GM19351 (cell line): ENCODE data around the gene HOXB1.
"Not testable (repeated sequence)": the region's sequence is repeated elsewhere in the genome, so short reads cannot be mapped to it uniquely, and the experiment has no call there.

Experiments used
- ATAC-seq: cut with Tn5 transposase; IDR thresholded peaks from one replicate; pipeline ENCODE4 v1.9.1; 2021; ENCODE audit warnings: mild to moderate bottlenecking, moderate library complexity; ENCODE audit not compliant: unreplicated experiment

Gene HOXB1

DNA sequence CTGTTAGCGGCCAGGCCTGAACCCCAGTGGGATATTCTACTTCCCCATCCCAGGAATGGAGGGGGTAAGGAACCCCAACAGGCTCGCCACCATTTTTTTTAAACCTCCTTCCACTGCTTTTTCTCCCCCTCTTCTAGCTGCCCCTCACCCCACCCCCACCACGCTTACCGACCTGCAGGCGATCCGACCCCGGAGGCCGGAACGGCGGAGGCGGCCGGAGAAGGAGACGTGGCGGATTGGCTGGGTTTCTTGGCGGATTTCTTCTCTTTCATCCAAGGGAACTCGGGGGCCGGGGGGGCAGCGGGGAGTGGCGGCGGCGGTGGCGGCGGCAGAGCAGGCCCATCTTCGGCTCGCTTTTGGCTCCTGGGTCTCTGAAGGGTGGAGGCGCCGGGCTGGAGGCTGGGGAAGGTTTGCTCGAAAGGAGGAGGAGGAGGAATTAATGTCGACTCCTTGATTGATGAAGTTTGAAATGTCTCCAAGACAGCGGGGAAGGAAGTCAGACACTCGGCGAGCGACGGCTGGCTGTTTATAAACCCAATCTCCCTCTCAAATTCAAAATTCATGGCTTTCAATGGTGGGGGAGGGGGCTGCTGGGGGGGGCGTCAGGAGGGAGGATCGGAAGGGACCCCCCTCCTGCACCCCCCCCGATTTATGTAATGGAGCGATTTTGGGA is 13.7 kb upstream of the HOXB1 start:
- ATAC-seq = no peak

DNA sequence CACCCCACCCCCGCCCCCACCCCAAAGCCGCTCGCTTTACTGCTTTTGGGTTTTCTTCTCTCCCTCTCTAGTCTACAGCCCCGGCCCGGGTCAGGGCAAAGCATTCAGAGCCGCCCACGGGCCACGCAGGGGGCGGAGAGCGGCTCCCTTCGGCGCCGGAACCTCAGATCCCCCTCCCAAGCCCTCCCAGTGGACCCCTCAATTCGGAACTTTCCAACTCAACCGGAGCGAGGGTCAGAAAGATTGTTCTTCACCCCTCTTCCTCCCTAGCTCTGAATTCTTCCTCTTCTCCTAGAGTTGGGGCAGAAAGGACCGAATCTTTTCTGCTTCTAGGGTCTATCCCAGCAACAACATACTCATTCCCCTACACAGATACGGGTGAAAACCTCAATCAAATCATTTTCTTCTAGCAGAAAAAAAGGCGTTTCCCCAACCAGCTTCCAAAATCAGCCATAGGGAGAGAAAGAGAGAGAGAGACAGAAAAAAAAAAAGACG is 13.1 kb upstream of the HOXB1 start:
- no peak for ATAC-seq

- ATAC-seq = no peak
Observed at GRCh38 chr17:48543107-48543853, 12.5 kb upstream of the HOXB1 start.

- no peak for ATAC-seq
Observed at GRCh38 chr17:48542698-48543106, 11.9 kb upstream of the HOXB1 start.

DNA sequence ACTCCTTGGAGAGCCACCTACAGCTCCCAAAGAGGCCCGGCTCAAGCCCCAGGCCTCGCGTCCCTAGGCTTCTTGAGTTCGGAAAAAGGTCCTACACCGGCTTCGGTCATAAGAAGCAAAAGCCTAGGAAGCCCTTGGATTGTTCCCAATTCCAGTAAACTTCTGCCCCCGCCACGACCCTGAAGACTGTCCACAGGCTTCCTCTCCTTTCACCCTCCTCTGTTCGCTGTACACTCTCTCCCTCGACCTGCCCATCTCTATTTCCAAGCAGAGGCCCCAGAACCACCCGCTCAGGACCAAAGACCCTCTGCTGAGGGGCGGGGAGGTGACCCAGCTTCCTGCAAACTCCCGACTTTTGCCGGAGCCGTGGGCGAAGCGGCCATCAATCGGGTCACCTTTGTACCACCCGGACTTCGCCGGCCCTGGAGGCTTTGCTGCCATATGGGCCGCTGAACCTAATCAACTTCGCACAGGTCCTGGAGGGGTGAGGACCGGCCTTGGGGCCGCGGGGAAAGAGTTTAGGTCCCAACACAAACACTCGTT is 11.4 kb upstream of the HOXB1 start:
- ATAC-seq = no peak

DNA sequence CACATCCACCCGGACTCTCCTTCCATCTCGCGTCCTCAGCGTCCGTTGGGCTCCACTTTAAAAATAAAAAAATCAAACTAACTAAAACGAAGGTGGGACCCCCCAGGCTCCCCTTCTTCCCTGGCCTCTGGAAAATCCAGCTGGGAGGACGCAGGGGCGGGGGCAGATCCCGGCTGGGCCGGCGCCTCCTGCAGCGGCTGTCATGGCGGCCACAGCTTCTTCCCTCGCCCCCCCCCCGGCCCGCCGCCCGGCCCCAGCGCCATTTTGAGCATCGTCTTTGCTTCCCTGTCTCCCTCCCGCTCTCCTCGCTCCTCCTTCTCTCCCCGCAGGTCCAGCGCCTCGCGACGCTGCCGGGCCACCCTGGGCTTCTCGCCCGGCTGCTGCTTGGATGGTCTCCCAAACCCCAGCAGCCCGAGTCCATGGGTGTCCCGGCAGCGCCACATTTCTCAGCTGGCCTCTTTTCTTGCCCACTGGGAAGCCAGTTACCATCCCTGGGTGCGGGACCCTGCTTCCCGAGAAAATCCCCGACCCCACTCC is 10.8 kb upstream of the HOXB1 start:
- no peak for ATAC-seq

GRCh38 chr17:48541036-48541576 is 10.3 kb upstream of the HOXB1 start:
- ATAC-seq = no peak

GRCh38 chr17:48540213-48540612 is 9.4 kb upstream of the HOXB1 start:
- no peak for ATAC-seq

DNA sequence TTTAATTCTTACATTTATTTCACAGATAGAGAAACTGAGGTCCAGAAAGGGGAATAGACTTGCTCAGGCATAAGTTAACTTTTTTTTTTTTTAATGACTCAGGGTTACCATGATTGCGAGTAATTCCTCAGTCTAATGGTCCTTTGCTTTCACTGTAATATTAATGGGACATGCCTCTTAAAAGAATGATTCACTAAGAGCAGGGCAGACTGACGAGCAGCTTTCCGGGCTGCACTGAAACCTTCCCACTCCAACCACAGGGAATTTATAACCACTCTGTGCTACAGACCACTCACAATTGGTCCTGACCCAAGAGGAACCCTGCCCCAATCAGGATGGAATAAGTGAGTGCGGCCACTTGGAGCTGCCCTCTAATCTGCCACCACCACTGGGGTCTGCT is 8.4 kb upstream of the HOXB1 start:
- no peak for ATAC-seq

GRCh38 chr17:48537316-48537715 is 6.5 kb upstream of the HOXB1 start:
- ATAC-seq = no peak

- not testable (repeated sequence) for ATAC-seq
Observed at GRCh38 chr17:48535793-48536559, 5.2 kb upstream of the HOXB1 start.

- ATAC-seq = no peak
Observed at GRCh38 chr17:48532261-48532660, 1.4 kb upstream of the HOXB1 start.

DNA sequence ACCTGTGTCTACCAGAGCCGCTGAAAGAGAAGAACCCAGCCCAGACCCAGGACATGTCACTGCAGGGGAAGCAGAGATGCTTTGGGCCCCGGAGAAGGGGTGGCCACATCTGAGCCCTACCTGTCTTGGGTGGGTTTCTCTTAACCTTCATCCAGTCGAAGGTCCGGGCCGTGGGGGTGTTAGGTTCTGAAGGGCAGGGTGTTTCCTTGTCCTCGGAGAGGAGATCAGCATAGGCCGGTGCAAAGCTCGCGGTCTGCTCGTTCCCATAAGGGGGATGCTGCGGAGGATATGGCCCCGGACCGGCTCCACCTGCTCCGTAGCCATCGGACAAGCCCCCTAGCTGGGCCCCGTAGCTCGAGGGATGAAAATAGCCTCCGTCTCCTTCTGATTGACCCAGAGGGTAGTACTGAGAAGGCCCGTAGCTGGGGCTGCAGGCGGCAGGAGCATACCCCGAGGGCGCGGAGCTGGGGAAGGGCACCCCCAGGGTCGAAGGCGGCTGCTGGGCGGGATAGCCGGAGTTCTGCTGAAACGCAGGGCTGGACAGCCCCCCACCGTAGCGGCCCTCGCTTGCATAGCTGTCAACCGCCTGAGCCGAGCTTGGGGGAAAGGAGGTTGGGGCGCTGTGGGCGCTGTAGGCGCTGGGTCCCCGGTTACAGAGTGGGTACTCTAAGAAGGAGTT is 464 bp downstream of the HOXB1 start:
- no peak for ATAC-seq

DNA sequence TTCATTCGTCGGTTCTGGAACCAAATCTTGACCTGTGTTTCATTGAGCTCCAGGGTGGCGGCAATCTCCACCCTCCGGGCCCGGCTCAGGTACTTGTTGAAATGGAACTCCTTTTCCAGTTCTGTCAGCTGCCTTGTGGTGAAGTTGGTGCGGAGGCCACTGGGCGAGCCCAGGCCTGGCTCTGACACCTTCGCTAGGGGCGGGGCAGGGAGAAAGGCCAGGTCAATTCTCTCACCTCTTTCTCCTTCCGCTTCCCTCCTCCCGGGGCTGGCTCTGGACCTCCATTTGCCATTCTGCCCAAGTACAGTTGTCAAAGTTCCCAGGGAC is 1.2 kb downstream of the HOXB1 start:
- no peak for ATAC-seq

DNA sequence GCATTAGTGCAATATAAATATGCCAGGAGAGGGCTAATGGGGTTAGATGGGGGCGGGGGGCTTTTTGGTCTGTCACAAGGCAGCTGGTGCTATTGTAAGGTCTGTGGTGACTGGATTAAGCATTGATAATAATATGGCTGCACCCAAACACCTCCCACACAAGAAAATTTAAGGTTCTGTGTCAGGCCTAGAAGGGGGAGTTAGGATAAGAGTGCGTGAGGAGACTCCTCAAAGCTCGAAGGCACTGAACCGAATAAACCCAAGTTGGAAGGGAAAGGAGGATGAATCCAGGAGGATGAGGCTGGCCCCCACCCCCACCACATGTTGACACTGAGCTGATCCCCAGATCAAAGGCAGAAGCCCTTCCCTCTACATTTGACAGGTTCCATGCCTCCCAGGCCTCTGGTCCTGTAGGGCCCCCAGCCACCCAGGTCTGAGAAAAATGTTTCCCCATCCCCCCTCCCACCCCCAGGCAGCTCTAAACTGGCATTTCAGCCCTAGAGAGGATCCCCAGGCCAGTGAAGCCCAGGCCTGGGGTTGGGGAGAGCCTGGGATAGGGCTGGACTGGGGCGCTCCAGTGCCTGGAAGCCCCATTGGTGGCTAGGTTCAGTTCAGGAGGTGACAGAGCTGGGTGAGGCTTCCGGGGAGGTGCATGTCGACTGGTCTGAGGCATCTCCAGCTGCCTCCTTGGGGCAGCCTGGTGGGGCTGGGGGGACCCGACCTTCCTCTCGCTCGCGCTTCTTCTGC is 1.7 kb downstream of the HOXB1 start:
- ATAC-seq = no peak

GRCh38 chr17:48528153-48528935 is 2.5 kb downstream of the HOXB1 start:
- ATAC-seq = no peak

GRCh38 chr17:48527547-48527932 is 3.3 kb downstream of the HOXB1 start:
- no peak for ATAC-seq

- no peak for ATAC-seq
Observed at GRCh38 chr17:48526608-48527546, 3.9 kb downstream of the HOXB1 start.
